HL-60/S4 (cell line): Measurements from ENCODE around the gene PRPF39.
"Not testable (repeated sequence)": the region's sequence is repeated elsewhere in the genome, so short reads cannot be mapped to it uniquely, and the experiment has no call there.

Source experiments
- in situ Hi-C: fragments of 300-500 bp; cut with MboI; formaldehyde crosslinking; loops from 2 replicates; pipeline ENCODE4 v1.14.3; 2022; ENCODE audit warnings: low sequenced_read_pairs

PRPF39 gene

GRCh38 chr14:45083976-45084722 is at the start of gene PRPF39:
PRPF39 (plus strand) TSS chr14:45084116; CDS start chr14:45095240, 11,124 bp downstream.
- in situ Hi-C loops, result no loop called here

GRCh38 chr14:45034730-45035129 is 49.2 kb upstream of the PRPF39 start:
- in situ Hi-C loops, result no loop called here

- in situ Hi-C loops, result no loop called here
Measured at GRCh38 chr14:45038256-45038655, 45.7 kb upstream of the PRPF39 start.

- in situ Hi-C loops, result no loop called here
Measured at GRCh38 chr14:45038865-45039264, 45.1 kb upstream of the PRPF39 start.

DNA sequence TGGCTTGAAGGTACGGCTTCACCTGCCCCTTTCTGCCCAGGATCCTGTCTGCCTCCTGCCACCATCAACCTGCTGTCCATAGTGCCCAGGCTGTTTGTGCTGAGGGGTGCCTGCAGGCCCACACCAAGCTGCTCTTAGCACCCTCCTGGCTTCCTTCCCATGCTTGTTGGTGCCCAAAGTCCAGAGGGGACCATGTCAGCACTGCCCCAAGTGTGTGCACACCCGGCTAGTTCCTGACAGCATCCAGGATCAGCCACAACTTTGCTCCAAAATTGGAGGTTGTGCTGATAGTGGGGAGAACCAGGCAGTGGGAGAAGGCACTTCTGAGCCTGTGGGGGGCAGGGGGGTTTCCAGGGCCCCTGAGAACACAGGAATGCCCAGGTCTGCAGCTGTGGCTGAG is 44.5 kb upstream of the PRPF39 start:
- in situ Hi-C loops, result no loop called here

DNA sequence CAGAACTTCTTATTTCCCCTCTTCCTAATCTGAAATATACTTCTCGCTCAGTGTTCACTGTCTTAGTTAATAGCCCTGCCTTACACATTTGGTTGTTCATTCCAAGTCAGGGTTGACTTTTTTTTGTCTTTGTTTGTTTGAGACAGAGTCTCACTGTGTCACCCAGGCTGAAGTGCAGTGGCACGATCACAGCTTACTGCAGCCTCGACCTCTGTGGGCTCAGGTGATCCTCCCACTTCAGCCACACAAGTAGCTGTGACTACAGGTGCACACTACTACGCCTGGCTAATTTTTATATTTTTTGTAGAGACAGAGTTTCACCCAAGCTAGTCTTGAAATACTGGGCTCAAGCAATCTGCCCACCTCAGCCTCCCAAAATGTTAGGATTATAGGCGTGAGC is 42.3 kb upstream of the PRPF39 start:
- in situ Hi-C loops, result no loop called here

- in situ Hi-C loops, result no loop called here
Measured at GRCh38 chr14:45044638-45045037, 39.3 kb upstream of the PRPF39 start.

DNA sequence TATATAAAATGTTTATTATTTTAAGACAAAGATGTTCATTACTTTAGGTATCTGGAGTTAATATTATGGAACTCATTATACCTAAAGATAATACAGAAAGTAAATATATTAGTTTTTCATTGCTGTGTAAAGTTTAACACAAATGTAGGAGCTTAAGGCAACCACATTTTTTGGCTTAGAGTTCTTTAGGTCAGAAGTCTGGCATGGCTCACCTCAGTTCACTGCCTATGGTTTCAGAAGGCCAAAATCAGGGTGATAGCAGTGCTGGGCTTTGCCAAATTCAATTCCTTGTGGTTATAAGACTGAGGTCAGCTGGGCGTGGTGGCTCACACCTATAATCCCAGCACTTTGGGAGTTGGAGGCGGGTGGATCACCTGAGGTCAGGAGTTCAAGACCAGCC is 35.5 kb upstream of the PRPF39 start:
- in situ Hi-C loops, result no loop called here

DNA sequence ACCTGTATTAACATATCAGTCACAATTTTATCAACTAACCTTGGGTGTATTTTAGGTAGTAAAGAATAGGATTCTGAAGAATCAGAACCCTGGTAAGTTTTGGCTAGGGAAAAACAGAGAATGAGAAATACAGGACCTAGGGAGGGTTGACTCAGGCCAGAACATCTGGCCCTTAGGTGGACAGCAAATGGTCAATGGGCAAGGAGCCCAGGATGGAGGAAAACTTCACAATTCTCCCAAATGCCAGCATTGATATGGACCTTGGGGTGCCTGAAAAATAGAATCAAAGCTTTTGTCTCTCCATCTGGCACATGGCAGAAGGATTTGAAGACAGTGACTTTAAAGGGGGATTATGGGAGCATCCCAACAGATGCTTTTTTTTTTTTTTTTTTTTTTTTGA is 32.7 kb upstream of the PRPF39 start:
- in situ Hi-C loops, result no loop called here

- in situ Hi-C loops, result no loop called here
Measured at GRCh38 chr14:45051896-45052295, 32.0 kb upstream of the PRPF39 start.

DNA sequence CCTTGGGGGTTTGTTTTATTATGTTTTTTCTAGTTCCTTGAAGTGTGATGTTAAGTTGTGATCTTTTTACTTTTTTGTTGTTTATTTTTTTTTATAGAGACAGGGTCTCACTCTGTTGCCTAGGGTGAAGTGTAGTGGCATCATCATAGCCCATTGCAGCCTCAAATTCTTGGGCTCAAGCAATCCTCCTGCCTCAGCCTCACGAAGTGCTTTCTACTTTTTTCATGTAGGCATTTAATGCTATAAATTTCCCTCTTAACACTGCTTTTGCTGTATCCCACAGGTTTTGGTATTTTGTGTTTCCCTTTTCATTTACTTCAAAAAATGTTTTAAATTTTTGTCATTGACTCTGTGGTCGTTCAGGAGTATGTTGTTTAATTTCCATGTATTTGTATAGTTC is 26.6 kb upstream of the PRPF39 start:
- in situ Hi-C loops, result no loop called here

GRCh38 chr14:45057881-45058364 is 26.0 kb upstream of the PRPF39 start:
- in situ Hi-C loops, result no loop called here

DNA sequence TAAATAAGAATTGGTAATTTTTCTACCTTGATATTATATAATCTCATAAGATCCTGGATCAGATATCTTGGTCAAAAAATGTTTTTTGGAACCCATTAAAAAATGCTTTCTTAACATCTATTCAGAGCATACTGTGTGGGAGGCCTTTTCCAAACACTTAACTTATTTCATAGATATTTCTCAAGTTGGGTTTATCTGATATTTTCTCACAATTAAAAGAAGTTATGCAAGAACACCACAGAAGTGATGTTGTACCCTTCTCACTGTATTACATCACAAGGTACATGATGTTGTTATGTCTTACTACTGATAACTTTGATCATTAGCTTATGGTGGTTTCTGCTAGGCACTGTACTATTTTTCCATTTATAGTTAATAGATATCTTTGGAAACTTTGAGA is 23.4 kb upstream of the PRPF39 start:
- in situ Hi-C loops, result no loop called here

- in situ Hi-C loops, result no loop called here
Measured at GRCh38 chr14:45065540-45065939, 18.4 kb upstream of the PRPF39 start.

DNA sequence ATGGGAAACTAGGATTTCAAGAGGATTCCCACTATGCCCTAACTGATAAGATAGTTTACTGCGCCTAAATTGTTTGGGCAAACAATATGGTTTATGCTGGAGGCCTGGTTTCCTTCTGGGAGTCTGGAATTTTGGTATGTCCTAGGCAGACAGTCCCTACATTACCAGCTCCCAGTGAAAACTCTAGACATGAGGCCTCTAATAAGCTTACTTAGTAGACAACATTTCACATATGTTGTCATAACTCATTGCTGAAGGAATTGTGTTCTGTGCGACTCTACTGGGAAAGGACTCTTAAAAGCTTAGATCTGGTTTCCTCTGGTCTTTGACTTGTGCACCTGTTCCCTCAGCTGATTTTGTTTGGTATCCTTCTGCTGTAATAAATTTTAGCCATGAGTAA is 18.0 kb upstream of the PRPF39 start:
- in situ Hi-C loops, result no loop called here

GRCh38 chr14:45066667-45067066 is 17.2 kb upstream of the PRPF39 start:
- in situ Hi-C loops, result no loop called here

GRCh38 chr14:45068396-45068795 is 15.5 kb upstream of the PRPF39 start:
- in situ Hi-C loops, result no loop called here

GRCh38 chr14:45070215-45070614 is 13.7 kb upstream of the PRPF39 start:
- in situ Hi-C loops, result no loop called here

- in situ Hi-C loops, result no loop called here
Measured at GRCh38 chr14:45072126-45072525, 11.8 kb upstream of the PRPF39 start.

GRCh38 chr14:45073231-45073879 is 10.6 kb upstream of the PRPF39 start:
- in situ Hi-C loops, result no loop called here

- in situ Hi-C loops, result no loop called here
Measured at GRCh38 chr14:45078323-45078722, 5.6 kb upstream of the PRPF39 start.

DNA sequence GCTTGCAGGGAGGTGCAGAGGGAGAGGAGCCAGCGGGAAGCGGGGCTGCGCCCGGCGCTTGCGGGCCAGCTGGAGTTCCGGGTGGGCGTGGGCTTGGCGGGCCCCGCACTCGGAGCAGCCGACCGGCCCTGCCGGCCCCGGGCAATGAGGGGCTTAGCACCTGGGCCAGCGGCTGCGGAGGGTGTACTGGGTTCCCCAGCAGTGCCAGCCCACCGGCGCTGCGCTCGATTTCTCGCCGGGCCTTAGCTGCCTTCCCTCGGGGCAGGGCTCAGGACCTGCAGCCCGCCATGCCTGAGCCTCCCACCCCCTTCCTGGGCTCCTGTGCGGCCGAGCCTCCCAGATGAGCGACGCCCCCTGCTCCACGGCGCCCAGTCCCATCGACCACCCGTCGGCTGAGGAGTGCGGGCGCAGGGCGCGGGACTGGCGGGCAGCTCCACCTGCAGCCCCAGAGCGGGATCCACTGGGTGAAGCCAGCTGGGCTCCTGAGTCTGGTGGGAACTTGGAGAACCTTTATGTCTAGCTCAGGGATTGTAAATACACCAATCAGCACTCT is 3.4 kb upstream of the PRPF39 start:
- in situ Hi-C loops, result not testable (repeated sequence)
